GM10248 (cell line): ENCODE data around the gene VSX2.

Source experiments
- CTCF ChIA-PET: fragments of 300-600 bp; sonication (Branson Sonifier 250); formaldehyde crosslinking; extraction: SDS; loops from one replicate; lab custom pipeline; 2021; ENCODE audit warnings: antibody characterized with exemption; lab: Yijun Ruan, JAX
- POLR2A ChIA-PET: fragments of 350-650 bp; sonication (Branson Sonifier 250); formaldehyde crosslinking; extraction: SDS; loops from one replicate; lab custom pipeline; 2020; ENCODE audit warnings: antibody characterized with exemption; lab: Yijun Ruan, JAX
- DNase-seq: peaks from one replicate; pipeline ENCODE4 v3.0.0; 2012; ENCODE audit errors: extremely low spot score
- CTCF ChIP-seq: IDR thresholded peaks from 2 replicates; pipeline ENCODE4 v1.5.1; 2012; ENCODE audit warnings: mild to moderate bottlenecking, low read depth; ENCODE audit errors: extremely low read depth, missing control alignments, control extremely low read depth

VSX2 gene

GRCh38 chr14:74301594-74302151, 62.4 kb downstream of the VSX2 start:
- no peak for DNase-seq
- ChIA-PET CTCF (interaction anchor here (1.9 to 4.1 kb wide), 4 partner anchors 9 to 48 kb away, joined by 5 to 26 read pairs (median 9); no protein-coding TSS in a partner anchor), POLR2A (interaction anchor here (0.6 kb wide), 1 partner anchor 81 kb away, joined by 5 read pairs; no protein-coding TSS in a partner anchor)
- TF ChIP-seq CTCF = no peak

- CTCF ChIA-PET = interaction anchor here (0.6 to 4.1 kb wide), 8 partner anchors 9 to 550 kb away, joined by 3 to 26 read pairs (median 4); no protein-coding TSS in a partner anchor
- POLR2A ChIA-PET = no interaction called here
- peak; percentile 69 for DNase-seq
- peak; percentile 35 for TF ChIP-seq CTCF
These were observed 62.9 kb downstream of the VSX2 start for GRCh38 chr14:74302152-74302628.

GRCh38 chr14:74302634-74303569, 63.7 kb downstream of the VSX2 start, which contains the start of gene ABCD4:
Gene ABCD4, minus strand, starts transcription at chr14:74302934. Its CDS starts 22 bp downstream, at chr14:74302912.
- peak; percentile 57 for TF ChIP-seq CTCF
- CTCF ChIA-PET = interaction anchor here (0.6 to 4.1 kb wide), 10 partner anchors 10 to 549 kb away, joined by 3 to 26 read pairs (median 4); no protein-coding TSS in a partner anchor
- DNase-seq = peak; percentile 93
- POLR2A ChIA-PET = no interaction called here

- TF ChIP-seq CTCF = no peak
- ChIA-PET CTCF (interaction anchor here (1.5 to 3.1 kb wide), 2 partner anchors 11 to 17 kb away, joined by 5 to 8 read pairs; no protein-coding TSS in a partner anchor), POLR2A (no interaction called here)
- DNase-seq = no peak
These were observed 69.4 kb downstream of the VSX2 start for GRCh38 chr14:74308695-74309094.

GRCh38 chr14:74309125-74310022, 70.1 kb downstream of the VSX2 start:
- ChIA-PET POLR2A (no interaction called here), CTCF (interaction anchor here (1.5 kb wide), 1 partner anchor 16 kb away, joined by 5 read pairs; no protein-coding TSS in a partner anchor)
- no peak for TF ChIP-seq CTCF
- no peak for DNase-seq
